Mammary epithelial cell (primary cell): Measurements from ENCODE around the gene RPP25L.

Experiments used
- EZH2 ChIP-seq: IDR thresholded peaks from 2 replicates; pipeline ENCODE4 v1.6.1; 2012; ENCODE audit warnings: low read length, inconsistent platforms, borderline replicate concordance
- TF ChIP-seq, protein P1 (sequence below), 2 donors: IDR thresholded peaks in 1 of 2; conservative IDR thresholded peaks in 1 of 2; 2 replicates each; pipeline ENCODE4 v1.5.1; 2011 to 2012; ENCODE audit warnings: inconsistent platforms in 2 of 2, low read length in 2 of 2, mild to moderate bottlenecking in 2 of 2, control low read depth in 1 of 2, low read depth in 1 of 2; ENCODE audit not compliant: insufficient read depth in 1 of 2; ENCODE audit errors: extremely low read depth in 1 of 2

DNA sequence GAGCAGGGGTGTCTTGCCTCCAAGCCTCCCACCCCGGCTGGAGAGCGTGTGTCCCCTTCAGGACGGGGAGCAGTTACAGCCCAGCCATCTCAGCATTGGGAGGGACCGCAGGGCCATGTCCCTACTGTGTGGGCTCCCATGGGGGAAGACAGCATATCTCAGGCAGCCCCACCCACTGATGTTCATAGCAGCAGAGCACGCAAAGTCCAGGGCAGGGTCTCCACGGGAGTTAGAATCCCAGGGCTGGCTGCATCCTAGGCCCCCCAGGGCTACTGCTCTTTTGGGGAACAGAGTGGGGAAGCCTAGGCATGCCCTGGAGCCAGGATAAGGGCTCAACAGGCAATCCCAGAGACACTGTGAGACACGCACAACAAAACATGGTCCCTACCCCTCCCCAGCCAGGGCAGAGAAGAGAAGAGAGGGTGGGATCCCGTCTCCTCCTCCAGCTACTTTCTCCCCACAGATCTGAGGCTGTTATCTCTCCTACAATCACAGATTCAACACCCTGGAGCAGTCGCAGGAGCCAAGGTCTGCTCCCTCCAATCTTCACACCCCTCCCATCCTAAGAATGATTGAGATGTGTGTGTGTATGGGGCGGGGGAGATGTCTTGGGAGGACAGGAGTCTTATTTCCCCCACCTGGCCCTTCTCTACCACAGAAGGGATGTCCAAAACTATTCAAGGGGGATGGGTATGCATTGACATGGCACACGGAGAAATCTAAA, 25.8 kb downstream of the RPP25L start:
- TF ChIP-seq, protein P1, sequence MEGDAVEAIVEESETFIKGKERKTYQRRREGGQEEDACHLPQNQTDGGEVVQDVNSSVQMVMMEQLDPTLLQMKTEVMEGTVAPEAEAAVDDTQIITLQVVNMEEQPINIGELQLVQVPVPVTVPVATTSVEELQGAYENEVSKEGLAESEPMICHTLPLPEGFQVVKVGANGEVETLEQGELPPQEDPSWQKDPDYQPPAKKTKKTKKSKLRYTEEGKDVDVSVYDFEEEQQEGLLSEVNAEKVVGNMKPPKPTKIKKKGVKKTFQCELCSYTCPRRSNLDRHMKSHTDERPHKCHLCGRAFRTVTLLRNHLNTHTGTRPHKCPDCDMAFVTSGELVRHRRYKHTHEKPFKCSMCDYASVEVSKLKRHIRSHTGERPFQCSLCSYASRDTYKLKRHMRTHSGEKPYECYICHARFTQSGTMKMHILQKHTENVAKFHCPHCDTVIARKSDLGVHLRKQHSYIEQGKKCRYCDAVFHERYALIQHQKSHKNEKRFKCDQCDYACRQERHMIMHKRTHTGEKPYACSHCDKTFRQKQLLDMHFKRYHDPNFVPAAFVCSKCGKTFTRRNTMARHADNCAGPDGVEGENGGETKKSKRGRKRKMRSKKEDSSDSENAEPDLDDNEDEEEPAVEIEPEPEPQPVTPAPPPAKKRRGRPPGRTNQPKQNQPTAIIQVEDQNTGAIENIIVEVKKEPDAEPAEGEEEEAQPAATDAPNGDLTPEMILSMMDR (conservative IDR thresholded peaks at IDR 0.05 in 1 of 2, IDR thresholded peaks at IDR 0.05 in 1 of 2; ENCODE audit: extremely low read depth in 1 of 2, insufficient read depth in 1 of 2, low read depth in 1 of 2, low read length in 2 of 2) = no peak
- TF ChIP-seq EZH2 = no peak
